NCI-H524 treated with DMSO at 0.1 percent for 48 hours (cell line): ENCODE results near the gene AGBL4.

Experiments
- DNase-seq: peaks from one replicate; lab custom pipeline; 2025; lab: John Stamatoyannopoulos, UW

The AGBL4 gene

GRCh38 chr1:48887796-48888195 is 1136.0 kb downstream of the AGBL4 start:
- no peak for DNase-seq

- DNase-seq: no peak
Measured at GRCh38 chr1:48882020-48882419, 1141.7 kb downstream of the AGBL4 start.

- DNase-seq: no peak
Measured at GRCh38 chr1:48878191-48878940, 1145.4 kb downstream of the AGBL4 start.

- DNase-seq: no peak
Measured at GRCh38 chr1:48876330-48876785, 1147.4 kb downstream of the AGBL4 start.

GRCh38 chr1:48875552-48876329 is 1148.0 kb downstream of the AGBL4 start:
- no peak for DNase-seq

- DNase-seq: no peak
Measured at GRCh38 chr1:48873944-48874343, 1149.8 kb downstream of the AGBL4 start.

GRCh38 chr1:48870596-48870995 is 1153.2 kb downstream of the AGBL4 start:
- DNase-seq: no peak

GRCh38 chr1:48869116-48869893 is 1154.4 kb downstream of the AGBL4 start:
- DNase-seq: no peak

GRCh38 chr1:48864913-48865312 is 1158.8 kb downstream of the AGBL4 start:
- DNase-seq: no peak

- no peak for DNase-seq
Measured at GRCh38 chr1:48859456-48859855, 1164.3 kb downstream of the AGBL4 start.

- no peak for DNase-seq
Measured at GRCh38 chr1:48858200-48858920, 1165.4 kb downstream of the AGBL4 start.

GRCh38 chr1:48853006-48853405 is 1170.7 kb downstream of the AGBL4 start:
- DNase-seq: no peak

GRCh38 chr1:48851638-48852037 is 1172.1 kb downstream of the AGBL4 start:
- no peak for DNase-seq

GRCh38 chr1:48848035-48848434 is 1175.7 kb downstream of the AGBL4 start:
- DNase-seq: no peak

GRCh38 chr1:48846441-48846840 is 1177.3 kb downstream of the AGBL4 start:
- DNase-seq: no peak

- DNase-seq: no peak
Measured at GRCh38 chr1:48844187-48844586, 1179.6 kb downstream of the AGBL4 start.

- DNase-seq: no peak
Measured at GRCh38 chr1:48841966-48842365, 1181.8 kb downstream of the AGBL4 start.

GRCh38 chr1:48841461-48841860 is 1182.3 kb downstream of the AGBL4 start:
- no peak for DNase-seq

- no peak for DNase-seq
Measured at GRCh38 chr1:48831120-48831978, 1192.4 kb downstream of the AGBL4 start.

- no peak for DNase-seq
Measured at GRCh38 chr1:48830715-48831114, 1193.0 kb downstream of the AGBL4 start.

- DNase-seq: no peak
Measured at GRCh38 chr1:48829446-48829845, 1194.3 kb downstream of the AGBL4 start.
